Thyroid gland (tissue), 4 donors: ENCODE results near the gene MACIR. TPM values are rescaled to one million over a fixed set of nuclear protein-coding genes. Genes with fewer than 3 reads are reported as not detected.

Source experiments
- DNase-seq, 2 donors: peaks; one replicate each; pipeline ENCODE4 v3.0.0-alpha.2; 2019
- H3K27ac ChIP-seq, 3 donors: fragments of 200-600 bp; sonication (generic); 1 replicate in 2 of 3; 2 replicates in 1 of 3; pipeline ENCODE4 v1.5.1; 2016 to 2019; ENCODE audit warnings: mild to moderate bottlenecking in 1 of 3, moderate library complexity in 1 of 3
- H3K27me3 ChIP-seq: fragments of 200-600 bp; sonication (generic); one replicate; pipeline ENCODE4 v1.5.1; 2019
- H3K36me3 ChIP-seq, 2 donors: fragments of 200-600 bp; sonication (generic); one replicate each; pipeline ENCODE4 v1.5.1; 2016 to 2019
- H3K4me1 ChIP-seq, 2 donors: fragments of 200-600 bp; sonication (generic); one replicate each; pipeline ENCODE4 v1.5.1; 2017 to 2019
- H3K4me3 ChIP-seq, 3 donors: fragments of 200-600 bp; sonication (generic); replicated peaks in 1 of 3; 1 replicate in 2 of 3; 2 replicates in 1 of 3; pipeline ENCODE4 v1.5.1; 2016; ENCODE audit warnings: mild to moderate bottlenecking in 1 of 3
- H3K9me3 ChIP-seq: fragments of 200-600 bp; sonication (generic); one replicate; pipeline ENCODE4 v1.5.1; 2017
- CTCF ChIP-seq, 6 experiments: fragments of 200-600 bp in 3 of 6; fragments of 450-650 bp in 3 of 6; sonication (generic) in 3 of 6; IDR thresholded peaks; one replicate each; pipeline ENCODE4 v1.5.1; 2016 to 2019; ENCODE audit warnings: antibody characterized with exemption in 6 of 6, mild to moderate bottlenecking in 2 of 6, inconsistent platforms in 1 of 6, moderate library complexity in 1 of 6
- POLR2A ChIP-seq, 2 donors: fragments of 450-650 bp; IDR thresholded peaks; one replicate each; pipeline ENCODE4 v1.6.1; 2017; ENCODE audit warnings: antibody characterized with exemption in 2 of 2, mild to moderate bottlenecking in 2 of 2, moderate library complexity in 1 of 2
- WGBS, 2 donors: methylation state at CpG; one replicate each; pipeline ENCODE4 v1.1.5; 2017; 5-methylcytosine and 5-hydroxymethylcytosine counted together
- intact Hi-C: fragments of 100-400 bp; cut with DNase I; formaldehyde crosslinking; loops from one replicate; pipeline ENCODE4 v1.15.1; 2023
- total RNA-seq, 4 donors: library from RNA; depleted of rRNA; stranded (reverse); fragments of >200 nt; gene quantifications; one replicate each; pipeline ENCODE4 v1.2.3, GENCODE V29; 2016

The MACIR gene
- total RNA-seq, 4 donors from 2014 or later, result 9.5 to 17.2 (median 14.9) TPM

- intact Hi-C loops, result no loop called here
- Histone ChIP-seq H3K27ac (no peak overlapping the region), H3K4me1 (peaks cover 0 to 19% of the 10 kb centered on the region in 2 donors), H3K4me3 (no peak overlapping the region), H3K27me3 (no peaks in the 10 kb centered on the region), H3K36me3 (no peaks in the 10 kb centered on the region), H3K9me3 (no peaks in the 10 kb centered on the region)
- DNase-seq, result no peak
- TF ChIP-seq POLR2A (IDR thresholded peaks at IDR 0.05) (no peak), CTCF (IDR thresholded peaks at IDR 0.05) (no peak)
- WGBS, 2 donors, result 88 to 89% methylated on average over 28 of the region's 28 CpGs
Observed at GRCh38 chr5:103223031-103223955, 35.3 kb upstream of the MACIR start.

GRCh38 chr5:103224118-103224893 is 34.3 kb upstream of the MACIR start:
- Histone ChIP-seq H3K4me1 (peaks cover 0 to 15% of the 10 kb centered on the region in 2 donors), H3K27ac (no peak overlapping the region), H3K27me3 (no peaks in the 10 kb centered on the region), H3K36me3 (no peaks in the 10 kb centered on the region), H3K9me3 (no peaks in the 10 kb centered on the region), H3K4me3 (no peak overlapping the region)
- intact Hi-C loops, result no loop called here
- peak; percentile 22 to 50 for DNase-seq
- TF ChIP-seq CTCF (IDR thresholded peaks at IDR 0.05), result peak in 5 of 6 experiments; percentile 50 to 81 (median 73)
- no peak for TF ChIP-seq POLR2A (IDR thresholded peaks at IDR 0.05)
- WGBS, 2 donors, result 55 to 61% methylated on average over 9 to 10 of the region's 11 CpGs

- peaks cover 0 to 15% of the 10 kb centered on the region in 2 donors for H3K4me1 ChIP-seq
- no peaks in the 10 kb centered on the region for H3K9me3 ChIP-seq
- intact Hi-C loops, result no loop called here
- H3K27ac ChIP-seq, result no peak overlapping the region
- H3K36me3 ChIP-seq, result no peaks in the 10 kb centered on the region
- H3K27me3 ChIP-seq, result no peaks in the 10 kb centered on the region
- H3K4me3 ChIP-seq, result no peak overlapping the region
- DNase-seq, result no peak
- 83 to 86% methylated on average over 5 of the region's 5 CpGs for WGBS, 2 donors
- TF ChIP-seq POLR2A (IDR thresholded peaks at IDR 0.05) (no peak), CTCF (IDR thresholded peaks at IDR 0.05) (no peak)
Observed at GRCh38 chr5:103224894-103225246, 33.7 kb upstream of the MACIR start.

GRCh38 chr5:103228061-103228460 is 30.5 kb upstream of the MACIR start:
- Histone ChIP-seq H3K4me1 (no peaks in the 10 kb centered on the region), H3K27ac (no peak overlapping the region), H3K36me3 (no peaks in the 10 kb centered on the region), H3K9me3 (no peaks in the 10 kb centered on the region), H3K27me3 (no peaks in the 10 kb centered on the region), H3K4me3 (no peak overlapping the region)
- DNase-seq, result no peak
- TF ChIP-seq CTCF (IDR thresholded peaks at IDR 0.05) (no peak), POLR2A (IDR thresholded peaks at IDR 0.05) (no peak)
- WGBS, 2 donors, result 91 to 92% methylated on average over 5 of the region's 5 CpGs
- intact Hi-C loops, result no loop called here

GRCh38 chr5:103228588-103228987 is 30.0 kb upstream of the MACIR start:
- peaks cover 0 to 1% of the 10 kb centered on the region in 2 donors for H3K4me1 ChIP-seq
- WGBS, 2 donors, result 91 to 96% methylated on average over 1 of the region's 1 CpG
- TF ChIP-seq POLR2A (IDR thresholded peaks at IDR 0.05), result no peak
- TF ChIP-seq CTCF (IDR thresholded peaks at IDR 0.05), result no peak
- no peak for DNase-seq
- H3K36me3 ChIP-seq, result no peaks in the 10 kb centered on the region
- intact Hi-C loops, result no loop called here
- no peak overlapping the region for H3K4me3 ChIP-seq
- H3K27me3 ChIP-seq, result no peaks in the 10 kb centered on the region
- H3K27ac ChIP-seq, result no peak overlapping the region
- no peaks in the 10 kb centered on the region for H3K9me3 ChIP-seq
